ENCODE results near the gene ACTG1. TPM values are rescaled to one million over a fixed set of nuclear protein-coding genes. Genes with fewer than 3 reads are reported as not detected.

ACTG1 gene
- total and polyA plus RNA-seq, 2 of the 13 experiments (the other 11 are each of a cell fraction or from before 2014, with no cell fraction given): 973 to 1,138 TPM

GRCh38 chr17:81484195-81484979 lies 28.2 kb downstream of the ACTG1 start (continued):
- TF ChIP-seq, protein P1, sequence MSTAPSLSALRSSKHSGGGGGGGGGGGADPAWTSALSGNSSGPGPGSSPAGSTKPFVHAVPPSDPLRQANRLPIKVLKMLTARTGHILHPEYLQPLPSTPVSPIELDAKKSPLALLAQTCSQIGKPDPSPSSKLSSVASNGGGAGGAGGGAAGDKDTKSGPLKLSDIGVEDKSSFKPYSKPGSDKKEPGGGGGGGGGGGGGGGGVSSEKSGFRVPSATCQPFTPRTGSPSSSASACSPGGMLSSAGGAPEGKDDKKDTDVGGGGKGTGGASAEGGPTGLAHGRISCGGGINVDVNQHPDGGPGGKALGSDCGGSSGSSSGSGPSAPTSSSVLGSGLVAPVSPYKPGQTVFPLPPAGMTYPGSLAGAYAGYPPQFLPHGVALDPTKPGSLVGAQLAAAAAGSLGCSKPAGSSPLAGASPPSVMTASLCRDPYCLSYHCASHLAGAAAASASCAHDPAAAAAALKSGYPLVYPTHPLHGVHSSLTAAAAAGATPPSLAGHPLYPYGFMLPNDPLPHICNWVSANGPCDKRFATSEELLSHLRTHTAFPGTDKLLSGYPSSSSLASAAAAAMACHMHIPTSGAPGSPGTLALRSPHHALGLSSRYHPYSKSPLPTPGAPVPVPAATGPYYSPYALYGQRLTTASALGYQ (CRISPR knock-in tag; IDR thresholded peaks at IDR 0.05): 0 out of 2 replicates have a peak, but pooled peaks have one; percentile 43
- TF ChIP-seq CBX5 (CRISPR knock-in tag; IDR thresholded peaks at IDR 0.05; ENCODE audit: borderline replicate concordance) (peak; percentile 60), TRIM22 (IDR thresholded peaks at IDR 0.05) (no peak), ZBTB33 (CRISPR knock-in tag; IDR thresholded peaks at IDR 0.05) (peak; percentile 53; the same call in 1 of the 2 replicates), FOXA3 (CRISPR knock-in tag; IDR thresholded peaks at IDR 0.05) (peak; percentile 39), NFIB (CRISPR knock-in tag; IDR thresholded peaks at IDR 0.05; ENCODE audit: borderline replicate concordance) (no peak), ZNF629 (CRISPR knock-in tag; conservative IDR thresholded peaks at IDR 0.05) (peak; percentile 35; the same call in 1 of the 2 replicates), ZNF556 (CRISPR knock-in tag; IDR thresholded peaks at IDR 0.05; ENCODE audit: borderline replicate concordance) (peak; percentile 89), ZNF563 (CRISPR knock-in tag; IDR thresholded peaks at IDR 0.05) (peak; percentile 59; the same call in 1 of the 2 replicates), ARID4A (CRISPR knock-in tag; IDR thresholded peaks at IDR 0.05; ENCODE audit: borderline replicate concordance) (peak; percentile 84), BHLHE40 (IDR thresholded peaks at IDR 0.05; ENCODE audit: low read length) (peak; percentile 58; the same call in 1 of the 2 replicates)
- TF ChIP-seq, protein P2, sequence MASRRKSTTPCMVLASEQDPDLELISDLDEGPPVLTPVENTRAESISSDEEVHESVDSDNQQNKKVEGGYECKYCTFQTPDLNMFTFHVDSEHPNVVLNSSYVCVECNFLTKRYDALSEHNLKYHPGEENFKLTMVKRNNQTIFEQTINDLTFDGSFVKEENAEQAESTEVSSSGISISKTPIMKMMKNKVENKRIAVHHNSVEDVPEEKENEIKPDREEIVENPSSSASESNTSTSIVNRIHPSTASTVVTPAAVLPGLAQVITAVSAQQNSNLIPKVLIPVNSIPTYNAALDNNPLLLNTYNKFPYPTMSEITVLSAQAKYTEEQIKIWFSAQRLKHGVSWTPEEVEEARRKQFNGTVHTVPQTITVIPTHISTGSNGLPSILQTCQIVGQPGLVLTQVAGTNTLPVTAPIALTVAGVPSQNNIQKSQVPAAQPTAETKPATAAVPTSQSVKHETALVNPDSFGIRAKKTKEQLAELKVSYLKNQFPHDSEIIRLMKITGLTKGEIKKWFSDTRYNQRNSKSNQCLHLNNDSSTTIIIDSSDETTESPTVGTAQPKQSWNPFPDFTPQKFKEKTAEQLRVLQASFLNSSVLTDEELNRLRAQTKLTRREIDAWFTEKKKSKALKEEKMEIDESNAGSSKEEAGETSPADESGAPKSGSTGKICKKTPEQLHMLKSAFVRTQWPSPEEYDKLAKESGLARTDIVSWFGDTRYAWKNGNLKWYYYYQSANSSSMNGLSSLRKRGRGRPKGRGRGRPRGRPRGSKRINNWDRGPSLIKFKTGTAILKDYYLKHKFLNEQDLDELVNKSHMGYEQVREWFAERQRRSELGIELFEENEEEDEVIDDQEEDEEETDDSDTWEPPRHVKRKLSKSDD (CRISPR knock-in tag; IDR thresholded peaks at IDR 0.05; ENCODE audit: low read depth): peak; percentile 77
- TF ChIP-seq, protein P3, sequence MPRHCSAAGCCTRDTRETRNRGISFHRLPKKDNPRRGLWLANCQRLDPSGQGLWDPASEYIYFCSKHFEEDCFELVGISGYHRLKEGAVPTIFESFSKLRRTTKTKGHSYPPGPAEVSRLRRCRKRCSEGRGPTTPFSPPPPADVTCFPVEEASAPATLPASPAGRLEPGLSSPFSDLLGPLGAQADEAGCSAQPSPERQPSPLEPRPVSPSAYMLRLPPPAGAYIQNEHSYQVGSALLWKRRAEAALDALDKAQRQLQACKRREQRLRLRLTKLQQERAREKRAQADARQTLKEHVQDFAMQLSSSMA (CRISPR knock-in tag; IDR thresholded peaks at IDR 0.05): no peak; the same call in 1 of the 2 replicates
